ENCODE measurements around the gene MLX. TPM values are rescaled to one million over a fixed set of nuclear protein-coding genes. Genes with fewer than 3 reads are reported as not detected.

MLX gene
- total RNA-seq, 2 donors from 2014 or later: 24.9 to 28.7 TPM

DNA sequence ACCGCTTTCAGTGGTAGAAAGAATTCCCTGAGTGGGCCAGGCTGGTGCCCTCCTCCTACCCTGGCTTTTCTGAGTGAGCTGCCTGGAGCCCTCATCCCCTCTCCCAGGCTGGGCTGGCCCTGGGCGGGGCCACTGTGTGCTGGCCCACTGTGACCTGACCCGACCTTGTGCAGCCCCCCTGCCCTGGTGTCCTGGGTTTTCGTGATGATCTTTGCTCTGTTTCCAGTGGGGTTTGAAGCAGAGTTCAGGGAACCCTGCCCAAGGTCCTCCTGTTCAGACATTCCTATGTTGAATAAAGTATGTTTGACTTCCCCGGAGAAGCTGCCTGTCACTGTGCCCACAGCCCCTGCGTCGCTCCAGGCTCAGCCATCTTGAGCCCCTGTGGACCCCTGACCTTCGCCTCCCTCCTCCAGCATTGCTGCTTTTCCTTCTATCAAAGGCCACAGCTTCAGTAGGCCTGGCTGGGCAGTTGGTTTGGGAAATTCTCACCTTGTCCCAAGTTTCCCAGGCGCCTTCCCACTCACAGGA lies 44.6 kb upstream of the MLX start:
- Histone ChIP-seq H3K4me3 (no peak overlapping the region), H3K27me3 (no peaks in the 10 kb centered on the region), H3K27ac (peak overlapping the region in 1 of 4 donors; percentile 76), H3K36me3 (replicated peaks in 1 of 2; ENCODE audit: insufficient read depth in 1 of 2, low read depth in 2 of 2) (no peaks in the 10 kb centered on the region), H3K4me1 (peaks cover 41% of the 10 kb centered on the region), H3K9me3 (no peaks in the 10 kb centered on the region)
- 73 to 87% methylated on average over 7 to 9 of the region's 9 CpGs for WGBS, 2 donors
- intact Hi-C loops (cut with DNase I): no loop called here
- DNase-seq (no peak), ATAC-seq (no peak)
- TF ChIP-seq CTCF (IDR thresholded peaks at IDR 0.05) (no peak), POLR2A (IDR thresholded peaks at IDR 0.05) (no peak)

- H3K4me1 ChIP-seq: peaks cover 37% of the 10 kb centered on the region
- H3K4me3 ChIP-seq: no peak overlapping the region
- TF ChIP-seq CTCF (IDR thresholded peaks at IDR 0.05) (no peak), POLR2A (IDR thresholded peaks at IDR 0.05) (no peak)
- ATAC-seq (no peak), DNase-seq (no peak)
- intact Hi-C loops (cut with DNase I): no loop called here
- H3K27ac ChIP-seq: peak overlapping the region in 1 of 4 donors; percentile 15
- H3K36me3 ChIP-seq (replicated peaks in 1 of 2; ENCODE audit: insufficient read depth in 1 of 2, low read depth in 2 of 2): no peaks in the 10 kb centered on the region
- H3K27me3 ChIP-seq: no peaks in the 10 kb centered on the region
- 91 to 95% methylated on average over 4 to 6 of the region's 8 CpGs for WGBS, 2 donors
- no peaks in the 10 kb centered on the region for H3K9me3 ChIP-seq
Observed at GRCh38 chr17:42522798-42523278, 44.1 kb upstream of the MLX start.

DNA sequence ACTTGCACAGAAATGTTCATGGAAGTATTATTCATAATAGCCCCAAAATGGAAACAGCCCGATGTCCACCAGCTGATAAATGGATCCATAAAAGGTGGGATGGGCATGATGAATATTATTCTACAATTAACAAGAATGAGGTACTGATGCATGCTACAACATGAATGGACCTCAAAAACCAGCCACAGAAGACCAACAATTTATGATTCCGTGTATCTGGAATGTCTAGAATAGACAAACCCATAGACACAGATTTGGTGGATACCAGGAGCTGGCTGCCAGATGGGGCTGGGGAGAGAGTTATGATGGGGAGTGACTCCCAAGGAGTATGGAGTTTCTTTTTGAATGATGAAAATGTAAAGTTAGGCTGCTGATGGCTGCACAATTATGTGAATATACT lies 41.7 kb upstream of the MLX start:
- peaks cover 22% of the 10 kb centered on the region for H3K4me1 ChIP-seq
- intact Hi-C loops (cut with DNase I): no loop called here

GRCh38 chr17:42526031-42526444 lies 40.9 kb upstream of the MLX start:
- peak in 2 of 4 donors; percentile 31 to 45 for DNase-seq
- Histone ChIP-seq H3K27ac (no peak overlapping the region), H3K4me3 (no peak overlapping the region), H3K36me3 (replicated peaks in 1 of 2; ENCODE audit: insufficient read depth in 1 of 2, low read depth in 2 of 2) (no peaks in the 10 kb centered on the region), H3K4me1 (peaks cover 24% of the 10 kb centered on the region), H3K9me3 (no peaks in the 10 kb centered on the region), H3K27me3 (no peaks in the 10 kb centered on the region)
- WGBS, 2 donors: 77 to 79% methylated on average over 6 of the region's 6 CpGs
- intact Hi-C loops (cut with DNase I): no loop called here
- peak; percentile 18 for ATAC-seq
- TF ChIP-seq POLR2A (IDR thresholded peaks at IDR 0.05) (no peak), CTCF (IDR thresholded peaks at IDR 0.05) (no peak)

More for the DNA sequence above, 41.7 kb upstream of the MLX start:
- no peaks in the 10 kb centered on the region for H3K9me3 ChIP-seq
- WGBS, 2 donors: 78 to 92% methylated on average over 2 of the region's 2 CpGs
- no peak for TF ChIP-seq CTCF (IDR thresholded peaks at IDR 0.05)
- TF ChIP-seq POLR2A (IDR thresholded peaks at IDR 0.05): no peak
- no peak for ATAC-seq
- no peak for DNase-seq
- no peak overlapping the region for H3K27ac ChIP-seq
- H3K4me3 ChIP-seq: no peak overlapping the region
- H3K36me3 ChIP-seq (replicated peaks in 1 of 2; ENCODE audit: insufficient read depth in 1 of 2, low read depth in 2 of 2): no peaks in the 10 kb centered on the region
- H3K27me3 ChIP-seq: no peaks in the 10 kb centered on the region

DNA sequence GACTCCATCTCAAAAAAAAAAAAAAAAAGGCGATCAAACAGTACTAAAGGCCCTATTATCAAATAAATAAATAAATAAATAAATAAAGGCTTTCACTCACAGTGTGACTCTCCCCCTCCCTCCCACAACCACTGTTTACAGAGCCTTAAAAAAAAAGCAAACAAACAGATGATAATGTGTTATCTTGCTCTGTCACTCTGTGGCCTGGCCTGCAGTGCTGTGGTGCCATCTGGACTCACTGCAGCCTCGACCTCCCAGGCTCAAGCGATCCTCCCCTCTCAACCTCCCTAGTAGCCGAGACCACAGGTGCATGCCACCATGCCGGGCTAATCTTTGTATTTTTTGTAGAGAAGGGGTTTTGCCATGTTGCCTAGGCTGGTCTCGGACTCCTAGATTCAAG lies 39.0 kb upstream of the MLX start:
- Histone ChIP-seq H3K4me1 (peaks cover 32% of the 10 kb centered on the region), H3K4me3 (no peak overlapping the region), H3K9me3 (no peaks in the 10 kb centered on the region), H3K36me3 (replicated peaks in 1 of 2; ENCODE audit: insufficient read depth in 1 of 2, low read depth in 2 of 2) (no peaks in the 10 kb centered on the region), H3K27ac (no peak overlapping the region), H3K27me3 (no peaks in the 10 kb centered on the region)
- WGBS, 2 donors: 77 to 88% methylated on average over 6 of the region's 6 CpGs
- intact Hi-C loops (cut with DNase I): no loop called here
- no peak for ATAC-seq
- no peak for DNase-seq
- no peak for TF ChIP-seq CTCF (IDR thresholded peaks at IDR 0.05)
- TF ChIP-seq POLR2A (IDR thresholded peaks at IDR 0.05): no peak
